ENCODE data around the gene SPA17. TPM values are rescaled to one million over a fixed set of nuclear protein-coding genes. Genes with fewer than 3 reads are reported as not detected.

SPA17 gene
- polyA plus RNA-seq, 3 donors: 0.75 to 6.7 (median 4.2) TPM

DNA sequence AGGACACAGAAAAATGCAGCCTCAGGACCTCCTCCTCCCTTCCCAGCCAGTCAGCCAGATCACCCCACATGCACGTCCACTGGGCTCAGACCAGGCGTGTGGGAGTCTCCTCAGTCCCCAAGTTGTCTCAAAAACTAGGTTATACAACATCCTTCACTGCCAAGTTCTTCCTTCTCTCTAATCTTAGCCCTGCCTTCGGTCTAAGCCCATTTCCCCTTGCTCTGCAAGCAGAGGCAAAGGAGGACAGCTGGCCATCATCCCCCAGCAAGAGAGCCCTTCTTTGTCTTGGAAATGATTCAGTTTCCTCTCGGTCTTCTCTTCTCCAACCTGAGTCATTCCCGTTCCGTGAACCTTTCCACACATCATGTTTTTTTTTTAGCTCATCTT, 52.0 kb downstream of the SPA17 start:
- Mint-ChIP-seq H3K9me3 (no peaks in the 10 kb centered on the region), H3K27ac (peak overlapping the region; percentile 13 to 77 (median 60)), H3K4me1 (peaks cover 70% of the 10 kb centered on the region), H3K4me3 (peak overlapping the region in 1 of 2 donors; percentile 52), H3K27me3 (ENCODE audit: low read depth in 3 of 3) (peaks cover 8 to 11% (median 9%) of the 10 kb centered on the region in 3 donors), H3K36me3 (no peaks in the 10 kb centered on the region)
- TF ChIP-seq, protein P1, sequence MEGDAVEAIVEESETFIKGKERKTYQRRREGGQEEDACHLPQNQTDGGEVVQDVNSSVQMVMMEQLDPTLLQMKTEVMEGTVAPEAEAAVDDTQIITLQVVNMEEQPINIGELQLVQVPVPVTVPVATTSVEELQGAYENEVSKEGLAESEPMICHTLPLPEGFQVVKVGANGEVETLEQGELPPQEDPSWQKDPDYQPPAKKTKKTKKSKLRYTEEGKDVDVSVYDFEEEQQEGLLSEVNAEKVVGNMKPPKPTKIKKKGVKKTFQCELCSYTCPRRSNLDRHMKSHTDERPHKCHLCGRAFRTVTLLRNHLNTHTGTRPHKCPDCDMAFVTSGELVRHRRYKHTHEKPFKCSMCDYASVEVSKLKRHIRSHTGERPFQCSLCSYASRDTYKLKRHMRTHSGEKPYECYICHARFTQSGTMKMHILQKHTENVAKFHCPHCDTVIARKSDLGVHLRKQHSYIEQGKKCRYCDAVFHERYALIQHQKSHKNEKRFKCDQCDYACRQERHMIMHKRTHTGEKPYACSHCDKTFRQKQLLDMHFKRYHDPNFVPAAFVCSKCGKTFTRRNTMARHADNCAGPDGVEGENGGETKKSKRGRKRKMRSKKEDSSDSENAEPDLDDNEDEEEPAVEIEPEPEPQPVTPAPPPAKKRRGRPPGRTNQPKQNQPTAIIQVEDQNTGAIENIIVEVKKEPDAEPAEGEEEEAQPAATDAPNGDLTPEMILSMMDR (IDR thresholded peaks at IDR 0.05): no peak
- no peaks in the 10 kb centered on the region for H3K36me3 ChIP-seq (replicated peaks in 1 of 2; ENCODE audit: control insufficient read depth in 1 of 2, insufficient read depth in 2 of 2, low read length in 2 of 2)
- H3K4me3 ChIP-seq (replicated peaks in 1 of 3; ENCODE audit: low read depth in 2 of 3, low read length in 3 of 3): peak overlapping the region in 1 of 3 experiments; percentile 63
- peak overlapping the region; percentile 73 for H2AFZ ChIP-seq (ENCODE audit: insufficient read depth, low read depth, low read length, poor library complexity, severe bottlenecking)
- no peak overlapping the region for H3K9ac ChIP-seq (ENCODE audit: insufficient read depth, low read length, poor library complexity, severe bottlenecking)
- 0% methylated on average over 5 of the region's 6 CpGs for WGBS (ENCODE audit: insufficient coverage)
- no peaks in the 10 kb centered on the region for H3K9me3 ChIP-seq (replicated peaks in 1 of 2; ENCODE audit: control insufficient read depth in 1 of 2, insufficient read depth in 1 of 2, low read length in 2 of 2)
- H3K79me2 ChIP-seq (ENCODE audit: insufficient read depth, low read length): no peaks in the 10 kb centered on the region
- DNase-seq: peak in 2 of 3 donors; percentile 41 to 46
- intact Hi-C loops (cut with micrococcal nuclease): no loop called here
- H3K27me3 ChIP-seq (ENCODE audit: control insufficient read depth in 2 of 2, insufficient read depth in 2 of 2, low read length in 2 of 2): no peaks in the 10 kb centered on the region
- peaks cover 63 to 65% of the 10 kb centered on the region in 2 donors for H3K4me1 ChIP-seq (ENCODE audit: control insufficient read depth in 1 of 2, insufficient read depth in 2 of 2, low read length in 2 of 2)
- peak overlapping the region; percentile 67 for H3K4me2 ChIP-seq (replicated peaks; ENCODE audit: extremely low read depth, low read length, poor library complexity, severe bottlenecking)
- H4K20me1 ChIP-seq (ENCODE audit: insufficient read depth, low read length): no peaks in the 10 kb centered on the region
- H3K27ac ChIP-seq (ENCODE audit: low read depth in 1 of 2, low read length in 2 of 2): no peak overlapping the region

DNA sequence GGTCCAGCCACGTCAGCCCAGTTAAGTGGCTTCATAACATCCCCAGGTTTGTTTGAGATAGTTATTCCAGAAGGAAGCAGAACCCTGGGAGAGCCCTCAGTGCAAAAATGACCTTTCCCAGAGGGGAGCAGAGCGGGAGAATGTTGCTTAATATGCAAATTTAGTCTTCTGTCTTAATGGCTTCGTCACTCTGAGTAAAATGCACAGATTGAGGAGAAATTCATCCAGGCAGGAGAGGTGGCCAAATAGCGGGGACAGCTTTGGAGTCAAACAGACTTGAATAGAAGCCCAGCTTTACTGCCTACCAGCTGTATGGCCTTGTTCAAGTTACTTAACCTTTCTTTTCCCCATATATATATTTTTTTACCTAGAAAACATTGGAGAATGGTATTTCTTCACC, 53.8 kb downstream of the SPA17 start:
- intact Hi-C loops (cut with micrococcal nuclease): no loop called here
- Histone ChIP-seq H3K4me1 (ENCODE audit: control insufficient read depth in 1 of 2, insufficient read depth in 2 of 2, low read length in 2 of 2) (peaks cover 73% of the 10 kb centered on the region in 2 donors), H2AFZ (ENCODE audit: insufficient read depth, low read depth, low read length, poor library complexity, severe bottlenecking) (no peak overlapping the region), H3K36me3 (replicated peaks in 1 of 2; ENCODE audit: control insufficient read depth in 1 of 2, insufficient read depth in 2 of 2, low read length in 2 of 2) (no peaks in the 10 kb centered on the region), H3K9ac (ENCODE audit: insufficient read depth, low read length, poor library complexity, severe bottlenecking) (no peak overlapping the region), H3K79me2 (ENCODE audit: insufficient read depth, low read length) (no peaks in the 10 kb centered on the region), H3K9me3 (replicated peaks in 1 of 2; ENCODE audit: control insufficient read depth in 1 of 2, insufficient read depth in 1 of 2, low read length in 2 of 2) (no peaks in the 10 kb centered on the region), H3K4me3 (replicated peaks in 1 of 3; ENCODE audit: low read depth in 2 of 3, low read length in 3 of 3) (no peak overlapping the region), H3K27ac (ENCODE audit: low read depth in 1 of 2, low read length in 2 of 2) (no peak overlapping the region), H3K4me2 (replicated peaks; ENCODE audit: extremely low read depth, low read length, poor library complexity, severe bottlenecking) (no peak overlapping the region), H3K27me3 (ENCODE audit: control insufficient read depth in 2 of 2, insufficient read depth in 2 of 2, low read length in 2 of 2) (no peaks in the 10 kb centered on the region), H4K20me1 (ENCODE audit: insufficient read depth, low read length) (no peaks in the 10 kb centered on the region)
- TF ChIP-seq, protein P1 (IDR thresholded peaks at IDR 0.05): no peak
- H3K4me3 Mint-ChIP-seq: no peak overlapping the region
- 61% methylated on average over 3 of the region's 4 CpGs for WGBS (ENCODE audit: insufficient coverage)
- H3K27ac Mint-ChIP-seq: peak overlapping the region in 1 of 7 donors; percentile 22
- peaks cover 74% of the 10 kb centered on the region for H3K4me1 Mint-ChIP-seq
- DNase-seq: peak in 1 of 3 donors; percentile 26
- peaks cover 0 to 6% (median 3%) of the 10 kb centered on the region in 3 donors for H3K27me3 Mint-ChIP-seq (ENCODE audit: low read depth in 3 of 3)
- no peaks in the 10 kb centered on the region for H3K9me3 Mint-ChIP-seq
- H3K36me3 Mint-ChIP-seq: no peaks in the 10 kb centered on the region

Measured in CD14-positive monocyte (primary cell).